ENCODE measurements around the gene SLC2A8.

Gene SLC2A8

DNA sequence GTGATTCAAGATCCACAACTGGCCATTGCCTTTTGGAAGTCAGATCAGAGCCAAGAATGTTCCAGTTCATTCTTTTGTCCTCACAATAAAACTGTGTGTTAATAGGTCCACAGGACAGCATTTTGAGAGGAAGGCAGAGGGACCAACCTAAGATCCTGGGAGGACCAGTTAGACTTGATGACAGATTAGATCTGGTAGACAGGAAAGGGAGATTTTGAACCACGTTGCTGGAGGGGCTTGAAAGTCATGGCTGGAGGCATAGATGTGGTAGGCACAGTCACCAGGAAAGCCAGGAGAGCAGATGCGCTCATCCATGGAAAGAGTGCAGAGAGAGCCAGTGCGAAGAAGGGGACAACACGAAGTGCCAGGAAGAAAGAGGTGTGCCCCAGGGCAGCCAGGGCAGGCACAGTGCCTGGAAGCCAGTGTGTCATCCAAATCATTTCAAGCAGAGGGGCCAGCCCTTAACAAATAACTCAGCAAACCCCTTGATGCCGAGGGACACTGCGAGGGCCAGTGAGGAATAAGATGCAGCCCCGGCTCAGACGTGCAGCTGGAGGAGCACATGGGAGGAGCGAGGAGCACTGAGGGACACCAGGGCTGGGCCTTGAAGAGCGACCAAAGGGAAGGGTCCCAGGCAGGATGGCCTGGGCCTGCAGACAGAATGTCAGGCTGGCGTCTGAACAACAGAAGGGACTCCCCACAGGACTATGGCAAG is 12.8 kb upstream of the SLC2A8 start:
- DNase-seq: no peak

DNA sequence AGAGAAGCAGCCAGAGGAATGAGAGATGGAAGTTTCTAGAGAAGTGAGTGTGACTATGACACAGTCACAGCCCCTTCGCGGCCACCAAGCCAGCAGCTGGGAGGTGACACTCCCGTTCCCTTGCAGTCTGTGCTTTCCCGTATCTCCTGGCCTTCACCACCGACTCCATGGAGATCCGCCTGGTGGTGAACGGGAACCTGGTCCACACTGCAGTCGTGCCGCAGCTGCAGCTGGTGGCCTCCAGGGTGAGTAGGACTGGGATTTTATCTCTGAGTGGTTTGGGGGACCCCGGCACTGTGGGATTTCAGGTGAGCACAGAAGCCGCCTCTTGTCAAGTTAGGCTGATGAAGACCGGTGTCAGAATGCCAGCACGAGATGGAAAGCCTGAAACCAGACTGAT is 12.1 kb upstream of the SLC2A8 start:
- DNase-seq: no peak

- DNase-seq: no peak
Observed at GRCh38 chr9:127386249-127386648, 10.7 kb upstream of the SLC2A8 start.

- no peak for DNase-seq
Observed at GRCh38 chr9:127386981-127387380, 10.0 kb upstream of the SLC2A8 start.

DNA sequence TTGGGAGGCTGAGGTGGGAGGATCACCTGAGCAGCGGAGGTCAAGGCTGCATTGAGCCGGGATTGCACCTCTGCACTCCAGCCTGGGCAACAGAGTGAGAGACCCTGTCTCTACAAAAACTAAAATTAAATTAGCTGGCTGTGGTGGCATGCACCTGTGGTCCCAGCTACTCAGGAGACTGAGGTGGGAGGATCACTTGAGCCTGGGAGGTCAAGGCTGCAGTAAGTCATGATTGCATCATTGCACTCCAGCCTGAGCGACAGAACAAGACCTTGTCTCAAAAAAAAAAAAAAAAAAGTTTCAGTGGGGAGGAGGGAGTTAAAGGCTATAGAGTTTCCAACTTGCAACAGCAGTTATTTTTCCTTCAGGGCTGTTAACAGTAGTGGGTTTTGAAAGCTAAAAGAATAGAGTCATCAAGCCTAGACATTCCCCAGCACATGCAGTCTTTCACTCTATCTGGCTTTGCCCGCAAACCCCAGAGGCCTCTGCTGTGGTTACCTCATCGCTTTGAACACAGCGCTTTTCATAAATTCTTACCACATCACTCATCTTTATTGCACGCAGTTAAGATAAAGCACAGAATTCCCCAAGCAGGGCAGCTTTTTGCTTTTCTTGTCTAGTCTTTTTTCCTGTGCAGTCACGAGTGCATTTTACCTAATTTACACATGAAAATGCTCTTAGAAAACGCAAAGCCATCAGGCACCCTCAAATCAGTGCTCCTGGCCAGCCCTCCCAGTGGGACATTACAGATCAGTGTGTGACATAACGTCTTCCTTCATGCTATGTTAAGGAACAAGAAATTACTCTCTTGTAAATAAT is 8.7 kb upstream of the SLC2A8 start:
- no peak for DNase-seq

DNA sequence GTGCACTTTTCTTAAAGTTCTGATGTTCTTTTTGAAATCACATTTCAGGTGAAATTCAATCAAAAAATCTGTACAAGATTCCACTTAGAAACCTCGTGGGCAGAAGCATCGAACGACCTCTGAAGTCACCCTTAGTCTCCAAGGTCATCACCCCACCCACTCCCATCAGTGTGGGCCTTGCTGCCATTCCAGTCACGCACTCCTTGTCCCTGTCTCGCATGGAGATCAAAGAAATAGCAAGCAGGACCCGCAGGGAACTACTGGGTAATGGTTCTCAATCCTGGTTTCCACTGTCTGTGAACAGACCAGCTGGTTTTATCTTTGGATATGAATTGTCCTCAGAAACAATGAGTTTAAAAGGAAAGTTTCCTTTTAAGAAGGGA is 8.1 kb upstream of the SLC2A8 start:
- DNase-seq: no peak

DNA sequence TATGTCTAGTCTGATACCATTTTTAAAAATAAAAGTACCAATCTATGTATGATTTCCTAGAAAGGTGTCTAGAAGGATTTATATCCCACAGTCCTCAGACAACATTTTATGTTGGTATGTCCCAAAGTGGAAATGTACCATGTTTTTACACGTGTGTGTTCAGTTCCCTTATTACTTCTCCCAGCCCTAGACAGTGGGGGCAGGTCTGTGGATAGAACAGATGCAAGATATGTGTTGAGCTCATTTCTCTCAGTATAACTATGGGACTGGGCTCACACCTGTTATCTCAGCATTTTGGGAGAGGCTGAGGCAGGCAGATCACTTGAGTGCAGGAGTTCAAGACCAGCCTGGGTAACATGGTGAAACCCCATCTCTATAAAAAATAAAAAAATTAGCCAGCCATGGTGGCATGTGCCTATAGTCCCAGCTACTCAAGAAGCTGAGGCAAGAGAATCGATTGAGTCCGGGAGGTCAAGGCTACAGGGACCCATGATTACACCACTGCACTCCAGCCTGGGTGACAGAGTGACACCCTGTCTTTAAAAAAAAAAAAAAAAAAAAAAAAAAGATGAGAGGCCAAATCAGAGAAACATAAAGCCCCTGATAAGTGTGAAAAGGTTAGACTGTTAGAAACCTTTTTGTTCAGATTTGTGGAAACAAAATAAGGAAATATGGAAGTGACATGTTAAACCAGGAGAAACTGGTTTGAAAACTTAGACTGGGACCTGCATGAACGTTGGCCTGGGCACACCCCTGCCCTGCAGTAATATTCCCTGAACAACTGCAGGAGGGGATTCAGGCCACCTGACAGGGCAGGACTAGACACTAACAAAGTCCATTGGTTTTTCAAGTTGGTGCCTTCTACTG is 7.4 kb upstream of the SLC2A8 start:
- DNase-seq: no peak

GRCh38 chr9:127390248-127390545 is 6.8 kb upstream of the SLC2A8 start:
- DNase-seq: no peak

DNA sequence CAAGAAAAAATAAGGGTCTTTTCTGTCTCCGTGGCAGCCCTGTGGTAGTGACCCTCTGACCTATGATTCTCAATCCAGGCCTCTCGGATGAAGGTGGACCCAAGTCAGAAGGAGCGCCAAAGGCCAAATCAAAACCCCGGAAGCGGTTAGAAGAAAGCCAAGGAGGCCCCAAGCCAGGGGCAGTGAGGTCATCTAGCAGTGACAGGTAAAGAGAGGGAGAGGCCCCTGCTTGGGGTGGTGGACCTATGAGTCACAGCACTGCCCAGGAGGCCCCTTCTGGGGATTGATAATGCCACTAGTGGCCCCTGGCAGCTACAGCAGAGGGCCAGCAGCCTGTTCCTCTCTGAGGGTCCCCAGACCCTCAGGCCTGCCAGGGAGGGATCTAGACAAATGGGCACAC is 6.4 kb upstream of the SLC2A8 start:
- no peak for DNase-seq

DNA sequence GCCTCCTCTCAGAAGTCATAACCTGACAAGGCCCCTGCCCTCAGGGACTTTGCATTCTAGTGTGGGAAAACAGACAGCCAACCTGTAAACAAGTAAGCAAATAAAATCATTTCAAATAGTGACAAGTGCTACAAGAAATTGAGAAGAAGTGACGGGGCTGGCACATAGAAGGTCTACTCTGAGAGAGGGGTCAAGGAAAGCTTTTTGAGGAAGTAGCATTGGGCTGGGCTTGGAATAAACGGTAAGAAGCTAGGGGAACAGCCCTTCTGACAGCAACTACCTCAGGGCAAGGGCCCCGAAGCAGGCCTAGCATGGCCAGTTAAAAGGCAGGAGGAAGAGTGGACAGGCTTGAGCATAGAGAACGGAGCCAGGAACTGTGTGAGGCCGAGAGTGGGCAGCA is 4.8 kb upstream of the SLC2A8 start:
- no peak for DNase-seq

DNA sequence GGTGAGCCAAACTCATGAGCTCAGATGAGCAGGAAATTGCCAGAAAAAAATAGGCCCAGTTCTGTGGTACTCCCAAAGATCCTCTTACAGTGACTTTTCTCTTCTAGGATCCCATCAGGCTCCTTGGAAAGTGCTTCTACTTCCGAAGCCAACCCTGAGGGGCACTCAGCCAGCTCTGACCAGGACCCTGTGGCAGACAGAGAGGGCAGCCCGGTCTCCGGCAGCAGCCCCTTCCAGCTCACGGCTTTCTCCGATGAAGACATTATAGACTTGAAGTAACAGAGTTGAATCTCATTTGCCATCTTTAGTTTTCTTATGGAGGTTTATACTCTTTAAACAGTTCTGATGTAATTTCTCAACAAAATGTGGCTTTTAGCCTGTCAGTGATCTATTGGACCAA is 4.0 kb upstream of the SLC2A8 start:
- DNase-seq: no peak

DNA sequence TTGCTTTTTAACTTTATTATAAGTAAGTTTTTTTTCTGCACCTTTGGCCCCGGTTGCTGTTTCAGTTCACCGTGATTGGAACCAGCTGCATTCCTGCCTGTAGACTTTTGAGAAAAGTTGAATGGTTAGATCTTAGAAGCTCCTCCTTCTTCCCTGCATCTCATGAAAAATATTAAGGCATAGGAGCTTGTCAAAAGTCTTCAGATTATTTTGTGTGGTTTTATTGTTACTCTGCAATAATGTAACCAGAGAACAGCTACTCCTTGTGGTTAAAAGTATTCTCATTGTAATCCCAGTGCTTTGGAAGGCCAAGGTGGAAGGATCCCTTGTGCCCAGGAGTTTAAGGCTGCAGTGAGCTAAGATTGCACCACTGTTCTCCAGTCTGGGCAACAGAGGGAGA is 3.3 kb upstream of the SLC2A8 start:
- DNase-seq: no peak

DNA sequence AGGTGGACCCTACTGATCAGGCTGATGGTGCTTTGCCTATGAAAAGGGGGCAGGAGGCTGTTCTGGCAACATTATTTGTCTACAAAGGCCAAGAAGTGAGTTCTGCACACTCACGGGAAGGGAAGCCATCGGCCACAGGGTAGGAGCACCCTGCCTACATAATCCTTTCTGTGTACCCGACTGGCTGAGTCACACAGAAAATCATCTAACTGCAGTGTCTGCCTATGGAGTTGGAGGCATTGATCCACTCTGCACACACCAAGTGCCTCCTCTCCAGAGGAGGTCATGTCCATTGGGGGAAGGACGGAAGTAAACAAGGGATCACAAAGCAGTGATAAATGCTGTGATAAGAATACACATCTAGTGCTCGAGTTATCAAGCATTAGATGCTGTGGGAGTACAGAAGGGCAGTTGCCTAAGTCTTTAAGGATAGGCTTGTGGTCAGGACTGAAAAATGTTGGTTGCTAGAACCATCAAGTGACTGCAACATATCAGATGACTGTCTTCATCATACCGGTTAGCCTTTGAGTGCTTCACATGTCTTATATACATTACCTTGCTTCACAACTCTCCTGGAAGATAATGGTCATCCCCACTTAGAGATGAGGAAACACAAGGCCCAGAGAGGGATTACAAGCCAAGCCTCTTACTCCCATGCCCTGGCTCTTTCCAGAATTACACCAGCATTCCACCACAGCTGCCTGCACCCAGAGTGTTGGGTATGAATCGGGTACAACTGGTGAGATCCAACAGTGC is 1.3 kb upstream of the SLC2A8 start:
- no peak for DNase-seq

GRCh38 chr9:127396253-127396807 is 639 bp upstream of the SLC2A8 start:
- DNase-seq: no peak

DNA sequence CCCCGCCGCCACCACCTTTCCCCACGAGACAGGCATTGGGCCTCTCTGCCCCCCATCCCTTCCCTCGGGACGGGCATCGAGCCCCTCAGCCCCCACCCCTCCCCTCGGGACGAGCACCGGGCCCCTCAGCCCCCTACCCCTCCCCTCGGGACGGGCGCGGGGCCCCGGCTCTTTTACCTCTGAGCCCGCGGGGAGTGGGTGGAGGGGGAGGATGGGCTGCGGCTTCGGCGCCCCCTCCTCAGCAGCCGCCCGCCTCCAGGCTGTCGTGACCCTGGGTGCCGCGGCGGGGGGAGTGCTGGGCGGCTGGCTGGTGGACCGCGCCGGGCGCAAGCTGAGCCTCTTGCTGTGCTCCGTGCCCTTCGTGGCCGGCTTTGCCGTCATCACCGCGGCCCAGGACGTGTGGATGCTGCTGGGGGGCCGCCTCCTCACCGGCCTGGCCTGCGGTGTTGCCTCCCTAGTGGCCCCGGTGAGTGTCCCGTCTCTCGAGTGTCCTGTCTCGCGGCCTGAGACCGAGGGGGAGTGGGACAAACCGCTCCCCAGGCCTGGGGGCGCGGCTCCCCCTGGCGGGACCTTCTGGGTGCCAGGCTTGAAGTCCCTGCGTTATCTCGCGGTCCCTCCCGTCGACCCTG is 791 bp downstream of the SLC2A8 start:
- peak; percentile 57 for DNase-seq

GRCh38 chr9:127398275-127398647 is 1.3 kb downstream of the SLC2A8 start:
- no peak for DNase-seq

- DNase-seq: no peak
Observed at GRCh38 chr9:127398715-127399400, 1.9 kb downstream of the SLC2A8 start.

- no peak for DNase-seq
Observed at GRCh38 chr9:127399736-127400269, 2.8 kb downstream of the SLC2A8 start.

- no peak for DNase-seq
Observed at GRCh38 chr9:127402401-127403090, 5.6 kb downstream of the SLC2A8 start.

DNA sequence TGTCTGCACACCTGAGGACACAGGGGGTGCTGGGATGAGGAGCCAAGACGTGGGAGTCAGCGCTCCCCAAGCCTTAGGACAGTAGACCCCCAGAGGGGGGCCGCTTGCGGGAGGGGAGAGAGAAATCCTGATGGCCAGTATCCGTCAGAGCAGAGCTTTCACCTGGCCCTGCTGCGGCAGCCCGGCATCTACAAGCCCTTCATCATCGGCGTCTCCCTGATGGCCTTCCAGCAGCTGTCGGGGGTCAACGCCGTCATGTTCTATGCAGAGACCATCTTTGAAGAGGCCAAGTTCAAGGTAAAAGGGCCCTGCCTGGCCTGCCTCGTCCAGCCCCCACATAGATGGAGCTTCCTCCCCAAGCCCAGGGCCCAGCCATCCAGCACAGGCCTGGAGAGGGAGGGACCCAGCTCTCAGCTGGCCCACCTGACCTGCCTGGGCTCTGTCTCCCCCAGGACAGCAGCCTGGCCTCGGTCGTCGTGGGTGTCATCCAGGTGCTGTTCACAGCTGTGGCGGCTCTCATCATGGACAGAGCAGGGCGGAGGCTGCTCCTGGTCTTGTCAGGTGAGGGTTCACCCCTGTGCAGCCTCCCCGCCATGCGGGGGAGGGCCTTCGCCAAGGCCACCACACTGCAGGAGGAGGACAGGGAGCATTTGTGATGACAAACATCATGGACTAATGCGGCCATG is 6.7 kb downstream of the SLC2A8 start:
- DNase-seq: no peak

All from right forelimb (tissue), 1 donor.